RCC 7860 (cell line): ENCODE results near the gene SHOC1.
A peak's percentile ranks its signal among the peaks of the same experiment; 100 is the strongest.
"Not testable (repeated sequence)": the region's sequence is repeated elsewhere in the genome, so short reads cannot be mapped to it uniquely, and the experiment has no call there.

Experiments used
- DNase-seq: peaks from one replicate; pipeline ENCODE4 v3.0.0-alpha.2; 2015; ENCODE audit warnings: low spot score
- FAIRE-seq: peaks from 2 replicates; lab custom pipeline; 2012; peaks lifted over from hg19 to GRCh38; lab: Jason Lieb, UNC

SHOC1 gene

DNA sequence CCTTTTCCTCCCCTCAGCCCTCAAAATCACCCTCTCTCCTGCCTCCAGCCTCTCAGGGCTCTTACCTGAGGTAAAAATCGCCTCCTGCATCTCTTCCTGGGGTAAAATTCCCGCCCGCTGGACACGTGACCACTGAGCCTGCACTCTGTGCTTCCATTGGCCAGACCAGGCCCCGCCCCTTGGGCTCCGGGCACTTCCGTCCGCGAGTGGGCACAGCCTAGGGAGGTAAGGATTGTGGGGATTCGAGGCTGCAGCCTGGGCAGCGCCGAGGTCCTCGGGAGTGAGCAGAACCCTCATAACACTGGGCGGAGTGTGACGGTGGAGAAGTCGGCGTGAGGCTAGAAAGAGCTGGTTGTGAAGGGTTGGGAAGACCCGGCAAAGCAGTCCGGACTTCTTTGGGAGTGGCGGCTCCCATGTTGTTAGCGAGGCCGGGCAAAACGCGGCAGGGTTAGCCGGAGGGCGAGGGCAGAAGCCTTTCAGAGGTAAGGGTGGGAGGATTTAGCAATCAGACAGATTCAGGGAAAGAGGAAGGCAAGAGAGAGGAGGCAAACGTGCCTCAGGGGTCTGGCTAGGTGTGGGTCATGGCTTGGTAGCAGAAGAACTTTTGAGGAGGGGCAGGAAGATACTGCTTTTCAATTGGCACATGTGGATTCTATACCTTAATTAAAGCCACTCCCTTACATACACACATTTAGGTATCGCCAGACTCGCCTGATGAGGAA is at the start of gene SHOC1:
TSS of gene SHOC1 (minus strand) at position 103 of the 722 bp plus-strand sequence. CDS start 3,519 bp downstream, outside the sequence.
- DNase-seq (no peak), FAIRE-seq (no peak)

DNA sequence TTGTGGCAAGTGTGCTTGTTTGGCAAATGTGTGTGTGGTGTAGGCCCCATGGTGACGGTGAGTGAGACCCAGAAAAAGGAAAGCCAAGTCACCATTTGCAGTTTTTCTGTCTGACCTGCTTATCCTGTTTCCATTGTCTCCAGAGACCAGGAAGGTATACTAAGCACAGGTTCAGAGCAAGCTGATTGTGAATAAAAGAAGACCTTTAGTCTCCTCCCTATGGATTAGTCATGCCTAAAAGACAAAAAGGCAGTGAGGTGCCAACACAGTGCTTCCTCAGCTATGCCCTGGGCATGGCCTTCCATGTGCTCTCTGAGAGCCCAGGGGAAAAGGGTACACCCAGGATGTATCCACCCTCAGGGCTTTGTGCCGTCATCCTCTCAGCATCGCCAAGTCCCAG is 49.2 kb upstream of the SHOC1 start:
- DNase-seq (no peak), FAIRE-seq (no peak)

DNA sequence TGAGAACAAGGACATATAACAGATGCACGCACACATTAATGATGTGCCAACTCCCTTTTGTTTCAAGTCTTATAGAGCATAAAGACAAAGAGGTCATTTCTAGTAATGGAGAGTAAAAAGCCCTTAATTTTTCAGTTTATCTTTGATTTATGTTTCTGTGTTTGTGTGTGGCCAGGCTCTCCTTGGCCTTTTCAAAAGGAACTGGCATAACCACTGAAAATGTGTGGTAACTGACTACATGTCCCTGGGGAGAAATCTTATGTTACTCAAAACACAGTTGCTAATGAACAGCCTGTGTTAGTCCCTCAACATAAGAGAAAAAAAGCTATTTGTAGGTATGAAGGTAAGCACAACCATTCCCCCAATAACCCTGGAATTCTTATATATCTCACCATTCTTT is 47.6 kb upstream of the SHOC1 start:
- DNase-seq: no peak

DNA sequence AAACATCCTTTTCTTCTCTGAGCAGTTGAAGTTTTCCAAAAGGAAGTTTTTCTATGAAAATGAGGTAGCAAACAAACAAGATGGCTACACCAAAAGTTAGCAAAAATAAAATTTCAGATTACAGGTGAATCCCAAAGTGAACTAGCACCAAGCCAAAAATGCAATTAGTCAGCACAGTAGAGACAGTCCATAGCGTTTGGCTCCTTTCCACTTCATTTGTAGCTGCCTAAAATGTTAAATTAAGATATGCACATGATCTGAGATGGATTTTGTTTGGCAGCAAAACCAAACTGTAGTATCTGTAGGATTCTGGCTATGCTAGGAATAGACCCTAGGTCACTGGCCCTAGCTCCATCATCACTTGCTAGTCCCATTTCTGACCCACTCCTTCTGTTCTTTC is 45.7 kb upstream of the SHOC1 start:
- FAIRE-seq (no peak), DNase-seq (no peak)

More for the DNA sequence above, 47.6 kb upstream of the SHOC1 start:
- FAIRE-seq: no peak

DNA sequence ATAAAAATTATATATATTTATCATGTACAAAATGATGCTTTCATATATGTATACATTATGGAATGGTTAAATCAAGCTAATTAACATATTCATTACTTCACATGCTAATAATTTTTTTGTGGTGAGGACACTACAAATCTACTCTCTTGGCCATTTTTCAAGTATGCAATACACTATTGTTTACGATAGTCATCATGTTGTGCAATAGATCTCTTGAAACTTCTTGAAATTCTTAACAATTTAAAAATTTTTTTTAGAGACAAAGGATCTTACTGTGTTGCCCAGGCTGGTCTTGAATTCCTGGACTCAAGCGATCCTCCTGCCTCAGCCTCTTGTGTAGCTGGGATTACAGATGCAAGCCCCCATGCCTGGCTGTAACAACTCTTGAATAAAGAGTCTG is 45.2 kb upstream of the SHOC1 start:
- DNase-seq (no peak), FAIRE-seq (no peak)

DNA sequence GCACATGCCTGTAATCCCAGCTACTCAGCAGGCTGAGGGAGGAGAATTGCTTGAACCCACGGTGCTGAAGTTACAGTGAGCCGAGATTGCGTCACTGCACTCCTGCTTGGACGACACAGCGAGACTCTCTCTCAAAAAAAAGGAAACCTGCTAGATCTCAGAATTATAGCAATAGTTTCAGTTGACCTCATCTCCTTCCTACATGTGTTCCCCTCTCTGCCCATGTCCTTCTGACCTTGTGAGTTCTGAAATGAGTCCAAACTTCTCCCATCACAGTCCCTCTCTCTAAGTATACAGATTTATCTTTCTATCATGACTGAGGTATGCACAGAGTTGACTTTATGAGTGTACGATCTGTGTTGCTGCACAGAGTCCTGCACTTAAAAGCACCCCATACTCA is 44.6 kb upstream of the SHOC1 start:
- DNase-seq (no peak), FAIRE-seq (no peak)

DNA sequence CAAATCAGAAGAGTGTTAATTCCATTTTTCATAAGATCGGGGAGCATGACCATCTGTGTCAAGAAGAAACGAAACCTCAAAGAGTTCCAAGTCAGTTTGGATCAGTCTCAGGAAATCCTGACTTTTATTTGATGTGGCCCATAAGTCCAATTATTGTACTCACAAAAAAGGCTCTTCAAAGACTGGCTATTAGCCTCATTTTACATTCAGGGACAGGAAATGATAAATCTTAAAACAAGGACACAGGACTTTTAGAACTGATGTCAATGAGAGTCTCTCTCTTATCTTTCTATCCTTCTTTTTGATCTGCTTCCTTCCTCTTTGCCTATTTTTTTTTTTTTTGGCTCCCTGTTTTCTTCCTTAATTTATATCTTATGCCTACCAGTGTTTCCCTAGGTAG is 43.7 kb upstream of the SHOC1 start:
- no peak for FAIRE-seq
- DNase-seq: no peak

DNA sequence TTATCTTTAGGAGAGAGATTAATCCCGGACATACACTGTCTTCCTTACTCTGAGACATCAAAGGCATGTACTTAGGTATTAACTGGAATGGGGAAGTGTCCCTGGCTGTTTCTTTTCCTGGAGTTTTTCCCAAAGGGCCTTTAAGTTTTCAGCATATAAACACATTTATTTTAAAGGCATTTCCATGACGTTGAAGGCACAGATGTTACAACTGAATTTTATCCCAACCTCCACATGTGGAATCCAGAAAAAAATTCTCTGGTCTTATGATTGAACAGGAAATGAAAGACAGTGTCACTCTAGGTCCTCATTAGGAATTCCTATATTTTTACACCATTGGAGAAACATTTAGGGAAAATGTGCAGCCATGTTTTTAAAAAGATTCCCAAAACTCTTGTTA is 41.6 kb upstream of the SHOC1 start:
- DNase-seq (no peak), FAIRE-seq (no peak)

DNA sequence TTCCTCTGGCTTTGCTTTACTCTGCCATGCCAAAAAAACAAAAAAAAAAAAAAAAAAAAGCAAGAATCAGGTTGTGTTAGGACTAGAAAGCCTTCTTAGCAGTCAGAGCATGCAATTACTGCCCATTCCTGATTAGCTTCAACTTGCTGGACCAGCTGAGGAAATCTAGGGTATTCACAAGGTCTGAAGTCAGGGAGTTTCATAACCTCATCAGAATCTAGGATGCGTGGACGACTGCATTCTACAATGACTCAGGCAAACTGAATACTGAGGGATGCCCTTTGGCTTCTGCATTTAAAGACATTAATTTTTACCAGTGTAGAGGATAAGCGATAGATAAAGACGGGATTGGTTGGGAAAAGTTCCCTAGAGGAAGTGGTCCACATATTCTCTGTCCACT is 39.2 kb upstream of the SHOC1 start:
- FAIRE-seq (no peak), DNase-seq (peak; percentile 18)

DNA sequence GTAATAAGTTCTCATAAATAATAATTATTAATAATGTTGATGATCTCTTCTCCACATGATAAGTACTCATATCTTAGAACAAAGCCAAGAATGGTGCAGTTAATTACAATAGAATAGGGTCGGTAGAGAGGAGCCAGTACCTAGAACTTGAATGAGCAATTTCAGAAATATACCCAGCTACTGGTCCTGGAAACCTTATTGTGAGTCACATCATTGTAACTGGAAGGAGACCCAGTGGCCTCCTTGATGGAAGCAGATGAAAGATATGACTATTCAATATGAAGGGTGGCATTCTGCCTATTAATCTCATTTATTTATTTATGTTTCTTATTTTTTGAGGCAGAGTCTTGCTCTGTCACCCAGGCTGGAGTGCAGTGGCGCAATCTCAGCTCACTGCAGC is 37.7 kb upstream of the SHOC1 start:
- DNase-seq (no peak), FAIRE-seq (no peak)

DNA sequence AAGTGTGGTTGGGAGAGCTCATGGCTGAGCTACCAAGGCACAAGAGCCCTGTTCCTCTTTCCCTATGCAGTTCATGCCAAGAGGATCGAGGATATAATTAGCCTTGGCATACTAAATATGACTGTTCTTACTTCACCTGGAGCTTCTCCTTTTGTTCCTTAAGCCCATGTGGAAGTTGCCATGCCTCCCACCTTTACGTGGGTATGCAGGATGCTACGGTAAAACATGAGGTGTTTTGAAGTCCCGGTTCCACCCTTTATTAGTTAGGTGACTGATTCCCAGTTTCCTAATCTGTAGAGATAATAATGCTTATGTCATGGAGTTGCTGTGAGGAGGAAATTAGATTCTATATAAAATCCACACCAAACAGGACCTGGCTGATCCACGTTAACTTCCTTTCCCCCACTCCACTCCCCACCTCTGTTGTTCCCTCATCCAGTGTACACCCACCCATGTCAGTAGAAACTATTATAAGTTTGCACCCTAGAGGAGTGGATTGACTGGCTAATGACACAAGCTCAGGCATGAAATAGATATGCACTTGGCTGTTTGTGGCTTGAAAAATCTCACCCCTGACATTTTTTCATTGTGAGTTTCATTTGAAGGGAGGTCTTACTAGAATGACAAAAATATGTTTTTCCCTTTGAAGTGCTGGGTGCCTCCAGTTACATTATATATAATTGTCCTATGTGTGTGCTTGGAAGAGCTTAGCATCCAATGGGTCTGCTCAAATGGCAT is 36.8 kb upstream of the SHOC1 start:
- FAIRE-seq (no peak), DNase-seq (no peak)

DNA sequence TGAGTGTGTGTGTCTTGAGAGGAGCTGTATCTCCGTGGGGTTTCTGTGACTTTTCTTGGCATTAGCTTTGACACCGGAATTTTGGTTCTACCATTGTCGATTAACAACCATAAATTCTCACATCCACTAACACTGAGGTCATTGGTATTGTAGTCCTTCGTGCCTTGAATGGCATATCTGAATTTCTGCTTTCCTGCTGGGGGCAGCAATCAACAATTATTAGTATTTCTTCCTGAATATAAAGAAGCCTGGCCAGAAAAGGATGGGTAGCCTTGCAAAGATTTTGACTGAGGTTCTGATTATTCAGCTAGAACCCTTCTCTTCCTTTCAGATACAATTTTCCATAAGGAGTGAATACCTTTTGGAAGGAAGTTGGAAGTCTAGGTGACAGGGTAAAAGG is 33.5 kb upstream of the SHOC1 start:
- DNase-seq: no peak
- no peak for FAIRE-seq

DNA sequence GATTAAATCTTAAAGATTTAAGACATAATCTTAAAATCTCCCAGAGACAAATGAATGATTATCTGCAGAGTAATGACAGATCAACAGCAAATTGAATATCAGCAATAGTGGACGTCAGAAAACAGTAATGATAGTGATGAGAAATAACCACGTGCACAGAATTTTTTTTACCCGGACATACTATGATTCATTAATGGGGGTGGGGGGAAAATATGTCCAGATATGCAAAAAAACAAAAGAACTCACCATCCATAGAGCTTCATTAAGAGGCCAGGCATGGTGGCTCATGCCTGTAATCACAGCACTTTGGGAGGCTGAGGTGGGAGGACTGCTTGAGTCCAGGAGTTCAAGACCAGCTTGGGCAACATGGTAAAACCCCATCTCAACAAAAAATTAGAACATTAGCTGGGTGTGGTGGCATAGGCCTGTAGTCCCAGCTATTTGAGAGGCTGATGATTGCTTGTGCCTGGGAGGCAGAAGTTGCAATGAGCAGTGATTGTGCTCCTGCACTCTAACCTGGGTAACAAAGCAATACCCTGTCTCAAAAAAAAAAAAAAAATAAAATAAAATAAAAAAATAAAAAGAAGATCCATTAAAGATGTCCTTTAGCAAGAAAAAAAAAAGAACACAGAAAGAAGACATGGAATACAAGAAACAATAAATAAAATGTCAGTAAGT is 30.9 kb upstream of the SHOC1 start:
- no peak for DNase-seq
- FAIRE-seq: no peak

DNA sequence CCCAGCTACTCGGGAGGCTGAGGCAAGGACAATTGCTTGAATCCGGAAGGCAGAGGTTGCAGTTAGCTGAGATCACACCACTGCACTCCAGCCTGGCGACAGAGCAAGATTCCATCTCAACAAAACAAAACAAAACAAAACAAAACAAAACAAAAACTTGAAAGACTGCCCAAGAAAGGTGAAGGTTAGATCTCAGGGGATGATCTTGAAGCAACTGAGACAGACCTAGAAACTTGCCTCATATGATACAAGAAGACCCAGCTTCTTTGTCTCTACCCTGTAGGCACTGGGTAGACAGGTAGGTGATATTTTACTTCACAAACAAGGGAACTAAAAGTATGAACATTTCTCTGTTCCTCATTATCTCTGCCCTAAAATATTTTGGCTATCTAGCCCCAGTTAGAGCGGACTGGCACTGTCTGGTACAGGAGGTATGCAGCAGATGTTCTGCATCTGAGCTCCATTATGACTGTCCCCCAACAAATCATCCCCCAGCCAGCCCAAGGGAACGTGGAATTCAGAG is 26.3 kb upstream of the SHOC1 start:
- DNase-seq: no peak
- no peak for FAIRE-seq

DNA sequence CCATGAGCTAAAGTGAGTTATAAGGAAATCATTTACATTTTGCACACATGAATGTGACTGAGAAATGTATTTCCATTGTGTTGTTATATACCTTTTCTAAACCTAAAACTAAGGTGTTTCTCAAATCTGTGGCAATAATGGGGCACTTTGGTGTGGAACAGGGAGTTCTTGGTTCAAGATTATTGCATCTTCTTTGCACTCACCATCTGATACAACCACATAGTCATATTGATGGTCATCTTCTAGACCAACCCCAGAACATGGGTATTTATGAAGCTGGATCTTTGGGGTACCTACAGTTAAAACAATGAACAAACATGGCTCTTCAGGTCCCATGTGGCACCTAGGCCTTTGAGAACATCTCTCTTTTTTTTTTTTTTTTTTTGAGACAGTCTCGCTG is 24.6 kb upstream of the SHOC1 start:
- DNase-seq (no peak), FAIRE-seq (no peak)

DNA sequence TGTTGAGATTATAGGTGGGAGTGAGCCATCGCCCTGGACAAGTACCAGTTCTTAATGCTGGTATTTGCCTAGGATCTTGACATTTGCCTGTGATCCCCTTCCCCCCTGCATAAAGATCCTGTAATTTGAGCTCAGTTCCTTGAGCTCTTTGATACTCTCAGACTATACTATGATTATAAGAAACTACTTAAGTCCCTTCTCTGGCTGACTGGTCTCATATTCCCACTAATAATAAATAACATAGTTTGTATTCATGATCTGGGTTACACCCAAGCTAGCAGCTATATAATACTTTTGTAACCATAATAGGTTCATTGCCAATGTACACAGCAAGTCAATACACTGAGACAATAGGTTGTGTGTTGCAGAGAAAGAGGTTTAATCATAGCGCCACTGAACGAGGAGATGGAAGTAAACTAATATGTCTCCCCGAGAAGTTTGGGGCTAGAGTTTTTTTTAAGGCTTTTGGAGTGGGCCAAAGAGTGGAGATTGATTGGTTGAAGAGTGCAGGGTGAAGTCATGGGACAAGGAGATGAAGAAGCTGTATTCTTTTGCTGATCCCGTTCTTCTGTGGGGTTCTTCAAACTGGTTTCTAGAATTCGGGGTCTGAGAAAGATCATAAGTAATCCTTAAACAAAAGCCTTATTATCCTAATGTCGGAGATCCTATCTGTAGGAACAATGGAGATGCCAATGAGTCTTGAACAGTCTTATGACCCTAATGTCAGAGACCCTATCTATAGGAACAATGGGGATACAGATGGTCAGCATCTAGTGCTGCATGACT is 20.7 kb upstream of the SHOC1 start:
- DNase-seq: no peak
- no peak for FAIRE-seq

DNA sequence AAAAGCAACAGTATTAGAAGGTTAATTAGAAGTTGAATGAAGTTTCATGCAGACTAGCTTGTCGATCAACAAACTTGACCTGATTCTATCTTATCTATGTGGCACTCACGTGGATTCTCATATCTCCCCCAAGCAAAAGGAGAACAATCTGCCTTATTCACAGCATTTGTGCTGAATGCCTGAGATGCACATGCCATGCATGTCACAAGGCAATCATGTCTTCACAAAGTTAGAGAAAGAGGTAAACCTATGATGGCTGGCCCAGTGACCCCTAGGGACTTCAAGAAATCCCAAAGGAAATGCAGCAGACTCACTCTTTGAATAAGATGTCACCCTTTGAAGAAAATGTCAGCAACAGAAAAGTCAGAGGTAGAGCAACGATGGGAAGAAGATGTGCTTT is 17.6 kb upstream of the SHOC1 start:
- no peak for FAIRE-seq
- DNase-seq: no peak

DNA sequence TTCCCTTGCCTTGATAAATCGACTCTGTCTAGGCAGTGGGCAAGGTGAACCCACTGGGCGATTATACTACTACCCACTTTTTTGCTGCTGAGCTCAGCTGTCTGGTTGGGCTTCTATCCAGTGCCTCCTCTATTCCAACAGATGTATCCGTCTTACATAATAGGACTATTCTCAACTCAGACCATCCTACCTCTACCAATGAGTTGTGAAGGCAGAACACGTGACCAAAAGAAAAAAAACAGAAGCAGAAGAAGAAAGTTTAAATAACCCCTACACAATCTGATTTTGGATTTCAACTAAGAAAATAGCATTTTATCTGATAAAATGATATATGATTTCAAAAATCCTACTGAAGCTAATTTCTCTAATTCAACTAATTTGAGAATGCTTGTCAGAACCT is 16.2 kb upstream of the SHOC1 start:
- DNase-seq (no peak), FAIRE-seq (no peak)

DNA sequence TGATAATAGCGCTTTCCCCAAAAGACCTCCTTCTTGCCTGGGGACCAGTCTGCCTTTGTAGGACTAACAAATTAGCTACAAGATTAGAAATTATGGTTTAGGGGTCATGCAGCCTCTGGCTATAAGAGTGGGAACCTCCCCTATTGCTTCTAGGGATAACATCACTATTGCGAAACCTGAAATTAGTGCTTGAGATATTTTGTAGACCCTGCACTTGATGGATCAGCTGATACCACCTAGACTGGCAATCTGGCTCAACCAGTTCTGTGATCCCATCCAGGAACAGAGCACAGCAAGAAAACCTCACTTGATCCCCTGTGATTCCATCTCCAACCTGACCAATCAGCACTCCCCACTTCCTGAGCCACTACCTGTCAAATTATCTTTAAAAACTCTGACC is 15.7 kb upstream of the SHOC1 start:
- not testable (repeated sequence) for DNase-seq, FAIRE-seq

DNA sequence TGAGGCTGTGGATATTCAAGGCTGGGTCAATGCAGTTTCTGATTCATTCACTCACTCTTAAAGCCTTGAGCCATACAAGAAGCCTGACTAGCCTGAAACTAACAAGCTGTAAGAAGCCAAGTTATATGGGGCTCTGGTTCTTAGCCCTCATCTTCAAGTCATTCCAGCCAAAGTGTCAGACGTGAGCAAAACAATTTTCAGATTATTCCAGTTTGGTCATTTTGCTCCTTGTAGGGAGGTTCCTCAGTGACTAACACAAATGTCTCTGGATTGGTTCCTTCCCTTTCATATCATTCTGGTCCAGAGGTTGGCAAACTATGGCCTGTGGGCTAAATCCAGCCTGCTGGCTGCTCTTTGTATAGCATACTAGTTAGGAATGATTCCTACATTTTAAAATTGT is 12.5 kb upstream of the SHOC1 start:
- no peak for FAIRE-seq
- DNase-seq: no peak

DNA sequence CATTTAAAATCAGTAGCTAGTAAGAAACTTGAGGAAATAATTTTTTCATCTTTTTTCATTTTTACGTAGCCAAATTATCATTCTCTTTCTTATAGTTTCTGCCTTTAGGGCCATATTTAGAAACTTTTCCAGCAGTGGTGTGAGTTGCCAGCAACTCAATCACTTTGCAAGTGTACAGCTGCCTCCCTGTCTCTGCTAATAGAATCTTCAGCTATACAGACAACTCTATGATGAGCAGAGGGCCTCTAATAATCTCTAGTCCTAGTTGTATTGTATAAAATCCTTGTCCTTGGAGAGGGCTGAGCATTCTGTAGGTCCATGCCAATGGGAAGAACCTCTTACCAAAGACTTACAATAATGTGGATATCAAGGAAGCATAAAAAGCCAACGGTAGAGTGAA is 11.5 kb upstream of the SHOC1 start:
- FAIRE-seq: no peak
- no peak for DNase-seq
